Activated T-helper 2 cell treated with anti-CD3 and anti-CD28 coated beads, Interferon-gamma antibody, Interleukin-2, Interleukin-4, amounts not matched to agents 10 μg/mL and 5 μg/mL and 100 μg/mL, durations not matched to agents 14 hours and 24 hours and 36 hours (primary cell): ENCODE measurements around the gene CACNA2D4. TPM values are rescaled to one million over a fixed set of nuclear protein-coding genes. Genes with fewer than 3 reads are reported as not detected.

Experiments
- DNase-seq: peaks from one replicate; pipeline ENCODE4 v3.0.0; 2021; ENCODE audit warnings: low spot score
- H3K27ac Mint-ChIP-seq: one replicate; pipeline ENCODE4 v1.8.0; 2021; ENCODE audit warnings: mixed read lengths
- H3K27me3 Mint-ChIP-seq: one replicate; pipeline ENCODE4 v1.8.0; 2021; ENCODE audit warnings: low read depth, mixed read lengths
- H3K36me3 Mint-ChIP-seq: one replicate; pipeline ENCODE4 v1.8.0; 2021; ENCODE audit warnings: low read depth, mixed read lengths
- H3K4me1 Mint-ChIP-seq: one replicate; pipeline ENCODE4 v1.8.0; 2021; ENCODE audit warnings: low read depth, mixed read lengths
- H3K4me3 Mint-ChIP-seq: one replicate; pipeline ENCODE4 v1.8.0; 2021; ENCODE audit warnings: low read depth, mild to moderate bottlenecking, moderate library complexity, mixed read lengths
- H3K9me3 Mint-ChIP-seq: one replicate; pipeline ENCODE4 v1.8.0; 2021; ENCODE audit warnings: mixed read lengths
- intact Hi-C: fragments of 100-400 bp; cut with micrococcal nuclease; formaldehyde crosslinking; loops from one replicate; pipeline ENCODE4 v1.15.1; 2023
- total RNA-seq: library from RNA; stranded (reverse); gene quantifications from 2 replicates; pipeline ENCODE4 v1.2.3, GENCODE V29; 2022

The CACNA2D4 gene
- total RNA-seq, 1 donor from 2014 or later, result 10.0 TPM

DNA sequence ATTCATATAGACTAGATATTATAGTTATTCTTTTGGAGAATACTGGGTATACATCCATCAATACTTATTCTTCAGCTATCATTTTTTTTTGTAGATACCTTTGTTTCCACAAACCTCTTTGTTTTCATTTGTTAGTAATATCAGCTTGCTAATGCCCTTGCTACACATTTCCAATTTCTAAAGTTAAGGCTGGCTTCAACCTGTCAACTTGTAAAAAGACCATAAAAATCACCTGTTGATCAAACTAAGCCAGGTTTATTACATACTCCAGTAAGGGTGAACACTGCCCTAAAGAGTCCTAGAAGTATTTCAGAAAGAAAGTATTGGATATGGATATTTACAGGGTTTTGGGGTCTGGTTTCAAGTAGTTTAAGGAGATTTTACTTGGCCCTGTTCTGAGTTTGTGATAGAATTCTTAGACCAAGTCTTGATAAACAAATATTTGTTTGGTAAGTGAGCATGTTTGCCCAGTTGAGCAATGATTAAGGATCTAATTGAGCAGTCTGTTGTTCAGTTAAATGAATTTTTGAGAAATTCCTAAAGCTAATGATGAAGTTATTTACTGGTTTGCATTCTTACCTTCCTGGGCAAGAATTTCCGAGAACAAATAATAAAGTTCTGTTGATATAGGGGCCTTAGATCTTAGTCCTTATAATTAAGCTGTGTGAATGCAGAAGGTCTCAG lies 150.9 kb downstream of the CACNA2D4 start:
- no peaks in the 10 kb centered on the region for H3K9me3 Mint-ChIP-seq
- no peak for DNase-seq
- peaks cover 10% of the 10 kb centered on the region for H3K4me1 Mint-ChIP-seq
- no peak overlapping the region for H3K27ac Mint-ChIP-seq
- intact Hi-C loops, result no loop called here
- no peaks in the 10 kb centered on the region for H3K36me3 Mint-ChIP-seq
- H3K27me3 Mint-ChIP-seq, result no peaks in the 10 kb centered on the region
- no peak overlapping the region for H3K4me3 Mint-ChIP-seq

DNA sequence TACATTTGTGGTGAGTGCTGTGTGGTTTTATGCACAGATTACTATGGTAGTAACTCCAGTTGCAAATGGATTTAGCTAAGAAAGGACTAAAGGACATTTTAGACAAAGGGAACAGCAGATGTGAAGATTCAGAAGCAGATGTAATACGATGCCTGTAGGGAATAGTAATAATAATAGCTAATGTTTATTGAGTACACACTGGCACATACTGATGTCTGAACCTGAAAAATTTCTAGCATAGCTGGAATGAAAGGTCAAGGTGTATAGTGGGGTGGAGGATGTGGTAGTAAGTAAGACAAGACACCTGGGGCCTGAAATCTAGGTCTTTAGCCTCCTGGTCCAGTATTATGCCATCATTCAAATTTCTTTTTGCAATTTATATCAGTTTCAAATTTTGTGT lies 152.3 kb downstream of the CACNA2D4 start:
- H3K9me3 Mint-ChIP-seq, result no peaks in the 10 kb centered on the region
- no peak overlapping the region for H3K4me3 Mint-ChIP-seq
- intact Hi-C loops, result no loop called here
- H3K27ac Mint-ChIP-seq, result no peak overlapping the region
- H3K27me3 Mint-ChIP-seq, result no peaks in the 10 kb centered on the region
- H3K4me1 Mint-ChIP-seq, result peaks cover 7% of the 10 kb centered on the region
- DNase-seq, result no peak
- peaks cover 5% of the 10 kb centered on the region for H3K36me3 Mint-ChIP-seq

DNA sequence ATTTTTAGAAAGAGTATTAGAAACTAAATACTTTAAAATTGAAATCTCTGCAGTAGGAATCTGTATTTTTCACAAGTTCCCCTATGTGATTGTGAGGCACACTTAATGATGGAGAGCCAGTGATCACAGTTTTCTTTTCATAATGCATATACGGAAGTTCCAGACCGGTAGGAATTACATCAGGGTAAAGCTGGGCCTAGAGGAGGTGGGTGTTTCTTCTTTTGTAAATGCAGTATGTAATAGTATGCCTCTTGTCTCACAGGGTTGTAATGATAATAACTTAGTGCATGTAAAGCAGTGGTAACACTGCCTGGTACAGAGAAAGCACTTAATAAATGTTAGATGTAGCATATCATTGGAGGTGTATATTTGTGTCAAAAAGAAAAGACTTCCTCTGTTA lies 155.3 kb downstream of the CACNA2D4 start:
- H3K36me3 Mint-ChIP-seq, result peaks cover 24% of the 10 kb centered on the region
- DNase-seq, result no peak
- H3K27ac Mint-ChIP-seq, result no peak overlapping the region
- no peak overlapping the region for H3K4me3 Mint-ChIP-seq
- intact Hi-C loops, result no loop called here
- H3K4me1 Mint-ChIP-seq, result peaks cover 13% of the 10 kb centered on the region
- H3K27me3 Mint-ChIP-seq, result no peaks in the 10 kb centered on the region
- H3K9me3 Mint-ChIP-seq, result no peaks in the 10 kb centered on the region

DNA sequence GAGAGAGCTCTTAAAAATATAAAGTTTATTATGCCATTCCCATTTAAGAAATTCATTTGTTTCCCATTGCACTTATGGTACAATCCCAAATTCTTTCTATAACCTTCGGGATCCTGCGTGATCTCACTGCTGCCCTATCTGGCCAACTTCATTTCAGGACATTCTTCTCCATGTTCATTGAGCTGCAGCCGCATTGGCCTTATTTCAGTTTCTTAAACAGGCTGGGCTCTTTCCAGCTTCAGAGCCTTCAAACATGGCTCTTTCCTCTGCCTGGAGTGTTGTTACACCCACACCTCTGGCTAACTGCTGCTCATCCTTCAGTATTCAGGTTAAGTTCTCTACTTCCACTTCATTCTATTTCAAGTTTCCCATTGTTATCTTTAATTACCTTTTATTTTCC lies 156.6 kb downstream of the CACNA2D4 start:
- no peaks in the 10 kb centered on the region for H3K27me3 Mint-ChIP-seq
- no peaks in the 10 kb centered on the region for H3K9me3 Mint-ChIP-seq
- intact Hi-C loops, result no loop called here
- H3K4me3 Mint-ChIP-seq, result no peak overlapping the region
- H3K4me1 Mint-ChIP-seq, result peaks cover 7% of the 10 kb centered on the region
- DNase-seq, result no peak
- peaks cover 34% of the 10 kb centered on the region for H3K36me3 Mint-ChIP-seq
- no peak overlapping the region for H3K27ac Mint-ChIP-seq

DNA sequence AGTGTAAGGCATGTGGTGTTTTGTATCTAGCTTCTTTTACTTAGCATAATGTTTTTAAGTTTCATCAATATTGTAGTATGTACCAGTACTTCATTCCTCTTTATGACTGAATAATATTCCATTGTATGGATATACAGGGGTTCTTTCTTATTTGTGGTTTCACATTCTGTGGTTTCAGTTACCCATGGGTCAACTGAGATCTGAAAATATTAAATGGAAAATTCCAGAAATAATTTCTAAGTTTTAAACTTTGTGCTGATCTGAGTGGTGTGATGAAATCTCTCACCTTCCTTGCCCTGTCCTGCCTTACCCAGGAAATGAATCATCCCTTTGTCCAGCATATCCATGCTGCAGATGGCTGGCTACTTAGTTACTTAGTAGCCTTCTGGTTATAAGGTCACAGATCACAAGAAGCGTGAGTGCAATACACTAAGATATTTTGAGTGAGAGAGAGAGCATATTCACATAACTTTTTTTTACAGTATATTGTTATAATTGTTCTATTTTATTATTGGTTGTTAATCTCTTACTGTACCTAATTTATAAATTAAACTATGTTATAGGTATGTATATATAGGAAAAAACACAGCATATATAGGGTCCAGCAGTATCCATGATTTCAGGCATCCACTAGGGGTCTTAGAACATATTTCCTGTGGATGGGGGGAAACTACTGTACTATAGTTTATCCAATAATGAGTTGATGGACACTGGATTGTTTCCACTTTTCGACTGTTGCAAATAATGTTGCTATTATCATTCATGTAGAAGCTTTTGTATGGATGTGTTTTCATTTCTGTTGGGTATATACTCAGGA lies 157.7 kb downstream of the CACNA2D4 start:
- H3K27me3 Mint-ChIP-seq, result no peaks in the 10 kb centered on the region
- intact Hi-C loops, result no loop called here
- H3K36me3 Mint-ChIP-seq, result peaks cover 39% of the 10 kb centered on the region
- DNase-seq, result no peak
- peak overlapping the region; percentile 43 for H3K27ac Mint-ChIP-seq
- peaks cover 7% of the 10 kb centered on the region for H3K4me1 Mint-ChIP-seq
- no peaks in the 10 kb centered on the region for H3K9me3 Mint-ChIP-seq
- no peak overlapping the region for H3K4me3 Mint-ChIP-seq

DNA sequence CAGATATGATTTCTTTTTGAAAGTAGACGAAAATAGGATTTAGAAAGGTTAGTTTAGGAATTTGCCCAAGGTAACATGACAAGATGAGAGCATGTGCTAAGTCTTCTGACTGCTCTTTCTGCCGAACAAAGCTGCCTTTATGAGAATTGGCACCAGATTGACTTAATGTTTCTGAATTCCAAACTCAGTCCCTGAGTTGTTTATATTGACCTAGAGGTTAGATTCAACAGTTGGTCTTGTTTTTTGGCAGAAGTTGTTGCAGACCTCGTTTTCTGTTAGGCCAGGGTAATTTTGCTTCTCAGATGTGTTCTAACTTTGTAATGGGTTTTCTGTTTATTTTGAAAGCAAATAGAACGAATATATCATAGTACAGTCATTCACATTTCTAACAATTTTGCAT lies 159.6 kb downstream of the CACNA2D4 start:
- Mint-ChIP-seq H3K4me1 (peaks cover 7% of the 10 kb centered on the region), H3K27me3 (no peaks in the 10 kb centered on the region), H3K9me3 (no peaks in the 10 kb centered on the region), H3K27ac (no peak overlapping the region), H3K36me3 (peaks cover 50% of the 10 kb centered on the region), H3K4me3 (no peak overlapping the region)
- intact Hi-C loops, result no loop called here
- no peak for DNase-seq

DNA sequence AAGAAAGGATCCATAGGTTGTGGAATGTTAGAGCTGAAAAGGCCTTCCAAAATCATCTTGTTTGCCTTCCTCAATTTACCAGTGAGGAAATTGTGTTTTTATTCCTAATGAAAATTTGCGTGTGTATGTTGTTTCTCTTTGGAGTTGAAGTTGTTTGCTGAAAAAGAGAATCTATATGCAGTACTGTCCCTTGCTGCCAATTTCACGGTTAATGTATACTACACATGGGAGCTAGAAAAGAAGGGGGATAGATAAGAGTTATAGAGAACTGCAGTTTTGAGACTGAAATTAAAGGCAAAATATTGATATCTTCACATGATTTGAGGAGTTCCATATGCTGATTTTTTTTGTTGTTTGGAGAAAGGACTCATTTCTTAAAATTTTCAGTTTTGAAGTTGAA lies 160.1 kb downstream of the CACNA2D4 start:
- DNase-seq, result no peak
- intact Hi-C loops, result no loop called here
- Mint-ChIP-seq H3K9me3 (no peaks in the 10 kb centered on the region), H3K27ac (no peak overlapping the region), H3K4me3 (no peak overlapping the region), H3K27me3 (no peaks in the 10 kb centered on the region), H3K4me1 (peaks cover 7% of the 10 kb centered on the region), H3K36me3 (peaks cover 50% of the 10 kb centered on the region)

DNA sequence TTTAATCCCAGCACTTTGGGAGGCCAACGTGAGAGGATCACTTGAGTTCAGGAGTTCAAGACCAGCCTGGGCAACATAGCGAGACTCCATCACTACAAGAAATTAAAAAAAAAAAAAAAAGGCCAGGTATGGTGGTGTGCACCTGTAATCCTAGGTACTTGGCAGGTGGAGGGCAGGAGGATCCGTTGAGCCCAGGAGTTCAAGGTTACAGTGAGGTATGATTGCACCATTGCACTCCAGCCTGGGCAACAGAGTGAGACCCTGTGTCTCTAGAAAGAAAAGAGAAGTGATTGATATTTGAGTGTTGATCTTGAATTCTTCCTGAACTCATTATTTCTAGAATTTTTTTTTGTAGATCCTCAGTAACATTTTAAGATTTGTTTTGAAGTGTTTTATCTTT lies 168.2 kb downstream of the CACNA2D4 start:
- DNase-seq, result no peak
- H3K9me3 Mint-ChIP-seq, result peaks cover 37% of the 10 kb centered on the region
- H3K27ac Mint-ChIP-seq, result no peak overlapping the region
- H3K4me3 Mint-ChIP-seq, result no peak overlapping the region
- H3K4me1 Mint-ChIP-seq, result no peaks in the 10 kb centered on the region
- H3K36me3 Mint-ChIP-seq, result peaks cover 48% of the 10 kb centered on the region
- intact Hi-C loops, result no loop called here
- H3K27me3 Mint-ChIP-seq, result no peaks in the 10 kb centered on the region

DNA sequence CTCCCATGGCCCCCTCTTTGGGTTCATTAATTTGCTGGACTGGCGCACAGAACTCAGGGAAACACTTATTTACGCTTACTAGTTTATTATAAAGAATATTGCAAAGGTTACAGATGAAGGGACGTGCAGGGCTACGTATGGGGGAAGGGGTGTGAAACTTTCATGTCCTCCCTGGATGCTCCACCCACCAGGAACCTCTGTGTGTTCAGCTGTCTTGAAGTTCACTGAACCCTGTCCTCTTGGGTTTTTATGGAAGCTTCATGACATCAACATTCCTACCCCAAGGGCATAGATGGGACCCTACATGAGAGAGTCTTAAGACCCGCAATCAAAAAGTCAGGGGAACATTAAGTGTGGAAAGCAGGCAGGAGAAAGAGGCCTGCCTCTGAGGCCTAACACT lies 169.4 kb downstream of the CACNA2D4 start:
- Mint-ChIP-seq H3K27ac (no peak overlapping the region), H3K4me3 (no peak overlapping the region), H3K4me1 (no peaks in the 10 kb centered on the region), H3K36me3 (peaks cover 44% of the 10 kb centered on the region), H3K9me3 (peaks cover 37% of the 10 kb centered on the region), H3K27me3 (no peaks in the 10 kb centered on the region)
- intact Hi-C loops, result no loop called here
- no peak for DNase-seq

DNA sequence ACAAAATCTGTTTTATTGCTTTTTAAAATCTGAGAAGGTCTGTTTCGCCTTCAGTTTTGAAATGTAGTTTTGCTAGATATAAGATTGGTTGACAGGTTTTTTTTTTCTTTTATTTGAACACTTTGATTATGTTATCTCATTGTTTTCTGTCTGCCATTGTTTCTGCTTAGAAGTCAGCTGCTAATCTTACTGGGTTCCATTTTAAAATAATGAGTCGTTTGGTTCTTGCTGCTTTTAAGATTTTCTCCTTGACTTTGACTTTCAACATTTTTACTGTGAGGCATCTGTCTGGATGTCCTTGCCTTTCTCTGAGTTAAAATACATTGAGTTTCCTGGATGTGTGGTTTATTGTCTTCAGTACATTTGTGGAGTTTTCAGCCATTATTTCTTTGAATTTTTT lies 170.8 kb downstream of the CACNA2D4 start:
- Mint-ChIP-seq H3K4me1 (no peaks in the 10 kb centered on the region), H3K27ac (no peak overlapping the region), H3K4me3 (no peak overlapping the region), H3K27me3 (no peaks in the 10 kb centered on the region), H3K9me3 (peaks cover 37% of the 10 kb centered on the region), H3K36me3 (peaks cover 46% of the 10 kb centered on the region)
- DNase-seq, result no peak
- intact Hi-C loops, result no loop called here

DNA sequence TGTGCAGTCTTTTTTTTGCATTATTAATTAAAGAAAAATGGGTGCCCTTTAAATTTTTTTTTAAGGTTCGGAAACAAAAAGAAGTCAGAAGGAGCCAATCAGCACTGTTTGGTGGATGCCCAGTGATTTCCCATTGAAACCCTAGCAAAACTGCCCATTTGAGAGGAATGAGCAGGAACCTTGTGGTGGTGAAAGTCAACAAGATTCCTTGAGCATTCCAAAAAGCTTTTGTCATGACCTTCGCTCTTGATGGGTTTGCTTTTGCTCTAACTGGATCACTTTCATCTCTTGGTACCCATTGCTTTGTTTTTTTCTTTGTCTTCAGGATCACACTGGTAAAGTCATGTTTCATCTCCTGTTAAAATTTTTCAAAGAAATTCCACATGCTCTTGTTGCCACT lies 173.5 kb downstream of the CACNA2D4 start:
- H3K9me3 Mint-ChIP-seq, result peaks cover 37% of the 10 kb centered on the region
- H3K4me1 Mint-ChIP-seq, result peaks cover 11% of the 10 kb centered on the region
- H3K27ac Mint-ChIP-seq, result no peak overlapping the region
- no peak for DNase-seq
- H3K27me3 Mint-ChIP-seq, result no peaks in the 10 kb centered on the region
- no peak overlapping the region for H3K4me3 Mint-ChIP-seq
- H3K36me3 Mint-ChIP-seq, result peaks cover 48% of the 10 kb centered on the region
- intact Hi-C loops, result no loop called here
